Ureter (tissue), 1 donor: ENCODE measurements around the gene PINK1. TPM values are rescaled to one million over a fixed set of nuclear protein-coding genes. Genes with fewer than 3 reads are reported as not detected.
"Not testable (repeated sequence)": the region's sequence is repeated elsewhere in the genome, so short reads cannot be mapped to it uniquely, and the experiment has no call there.

Experiments
- DNase-seq: peaks from one replicate; pipeline ENCODE4 v3.0.0-alpha.2; 2020; ENCODE audit warnings: low spot score
- total RNA-seq: library from RNA; stranded (reverse); gene quantifications from one replicate; pipeline ENCODE4 v1.2.4, GENCODE V29; 2023
- donor health status: DM: yes; HTN: yes; CAD: no.

The PINK1 gene
- total RNA-seq = 32.6 TPM

DNA sequence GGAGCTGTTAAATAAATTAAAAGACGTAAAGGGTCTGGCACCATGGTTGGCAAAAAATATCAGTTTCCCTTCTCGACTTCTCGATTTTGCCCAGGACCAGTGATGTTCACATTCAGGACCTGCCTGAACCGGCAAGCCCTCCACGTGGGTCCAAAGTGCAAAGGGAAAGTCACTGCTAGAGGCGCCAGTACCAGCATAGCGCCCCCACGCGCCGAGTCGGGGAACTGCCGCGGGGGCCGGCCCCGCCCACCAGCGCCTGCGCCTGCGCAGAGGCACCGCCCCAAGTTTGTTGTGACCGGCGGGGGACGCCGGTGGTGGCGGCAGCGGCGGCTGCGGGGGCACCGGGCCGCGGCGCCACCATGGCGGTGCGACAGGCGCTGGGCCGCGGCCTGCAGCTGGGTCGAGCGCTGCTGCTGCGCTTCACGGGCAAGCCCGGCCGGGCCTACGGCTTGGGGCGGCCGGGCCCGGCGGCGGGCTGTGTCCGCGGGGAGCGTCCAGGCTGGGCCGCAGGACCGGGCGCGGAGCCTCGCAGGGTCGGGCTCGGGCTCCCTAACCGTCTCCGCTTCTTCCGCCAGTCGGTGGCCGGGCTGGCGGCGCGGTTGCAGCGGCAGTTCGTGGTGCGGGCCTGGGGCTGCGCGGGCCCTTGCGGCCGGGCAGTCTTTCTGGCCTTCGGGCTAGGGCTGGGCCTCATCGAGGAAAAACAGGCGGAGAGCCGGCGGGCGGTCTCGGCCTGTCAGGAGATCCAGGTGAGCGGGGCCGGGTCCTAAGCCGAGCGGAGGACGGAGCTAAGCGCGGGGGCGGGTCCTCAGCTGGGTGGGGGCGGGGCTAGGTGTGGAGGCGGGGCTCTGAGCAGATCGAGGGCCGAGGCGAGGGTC is at the start of gene PINK1:
Gene PINK1, plus strand, starts transcription at position 269 of the 875 bp plus-strand sequence. Its CDS starts 91 bp downstream, at position 360.
- peak; percentile 82 for DNase-seq

DNA sequence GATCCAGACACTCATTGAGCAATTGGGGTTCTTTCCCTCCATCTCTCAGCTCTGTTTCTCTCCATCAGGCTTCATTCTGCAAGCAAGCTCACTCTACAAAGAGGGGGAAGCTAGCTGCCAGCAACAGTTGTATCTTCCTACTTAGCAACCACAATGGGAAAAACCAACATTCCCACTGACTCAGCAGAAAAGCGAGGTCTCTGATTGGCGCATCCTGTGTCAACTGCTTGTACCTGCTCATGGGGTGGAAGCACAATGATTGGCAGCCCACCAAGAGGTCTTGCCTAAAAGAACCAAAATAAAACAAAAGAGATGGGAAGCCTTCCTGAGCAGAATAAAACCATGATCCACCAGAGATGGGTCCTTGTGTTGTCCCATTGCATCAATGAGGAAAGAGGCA is 48.4 kb upstream of the PINK1 start:
- DNase-seq = no peak

DNA sequence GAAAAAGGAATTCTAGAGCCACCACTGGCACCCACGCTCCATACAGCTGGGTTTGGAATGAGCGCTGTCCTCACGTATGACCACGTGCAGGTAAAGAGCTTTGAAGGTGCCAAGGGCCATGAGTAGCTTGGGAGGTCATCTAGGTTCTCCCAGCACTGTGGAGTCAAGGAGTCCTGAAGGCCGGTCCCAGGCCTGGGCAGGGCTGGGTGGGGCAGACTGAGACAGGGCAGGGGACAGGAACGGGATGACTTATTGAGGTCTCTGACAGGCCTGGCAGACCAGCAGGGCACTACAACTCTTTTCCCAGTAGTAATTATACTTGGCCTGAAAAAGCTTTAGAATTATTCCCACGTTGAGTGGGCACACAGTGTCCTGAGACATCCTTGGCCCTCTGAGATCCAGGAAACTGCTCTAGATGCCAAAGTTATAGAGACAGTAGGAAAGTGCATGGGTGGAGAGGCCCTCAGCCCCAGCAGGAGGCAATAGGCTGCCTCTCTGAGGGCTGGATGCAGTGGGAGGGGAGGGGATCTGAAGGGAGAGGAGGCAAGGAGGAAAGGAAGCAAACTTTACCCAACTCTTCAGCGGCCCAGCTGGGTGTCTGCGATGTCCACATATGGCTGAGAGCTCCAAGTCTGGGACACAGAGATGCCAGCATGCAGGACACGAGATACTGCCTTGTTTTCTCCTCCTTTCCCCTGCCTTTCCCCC is 46.2 kb upstream of the PINK1 start:
- no peak for DNase-seq

DNA sequence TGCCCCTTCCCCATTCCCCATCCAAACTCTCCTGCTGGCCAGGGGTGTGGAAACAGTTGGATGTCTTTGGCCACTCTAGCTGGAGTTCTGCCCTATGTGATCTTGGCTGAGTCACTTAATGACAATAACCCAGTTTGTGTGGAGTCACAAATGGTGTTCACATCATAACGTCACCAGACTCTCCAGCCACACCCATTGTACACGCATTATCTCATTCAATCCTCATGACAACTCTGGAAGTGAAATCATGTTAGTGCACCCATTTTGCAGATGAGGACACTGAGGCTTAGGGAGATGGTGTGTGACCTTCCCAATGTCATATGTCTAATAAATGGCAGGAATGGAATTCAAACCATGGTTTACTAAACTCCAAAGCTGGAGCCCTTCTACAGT is 45.6 kb upstream of the PINK1 start:
- DNase-seq = no peak

DNA sequence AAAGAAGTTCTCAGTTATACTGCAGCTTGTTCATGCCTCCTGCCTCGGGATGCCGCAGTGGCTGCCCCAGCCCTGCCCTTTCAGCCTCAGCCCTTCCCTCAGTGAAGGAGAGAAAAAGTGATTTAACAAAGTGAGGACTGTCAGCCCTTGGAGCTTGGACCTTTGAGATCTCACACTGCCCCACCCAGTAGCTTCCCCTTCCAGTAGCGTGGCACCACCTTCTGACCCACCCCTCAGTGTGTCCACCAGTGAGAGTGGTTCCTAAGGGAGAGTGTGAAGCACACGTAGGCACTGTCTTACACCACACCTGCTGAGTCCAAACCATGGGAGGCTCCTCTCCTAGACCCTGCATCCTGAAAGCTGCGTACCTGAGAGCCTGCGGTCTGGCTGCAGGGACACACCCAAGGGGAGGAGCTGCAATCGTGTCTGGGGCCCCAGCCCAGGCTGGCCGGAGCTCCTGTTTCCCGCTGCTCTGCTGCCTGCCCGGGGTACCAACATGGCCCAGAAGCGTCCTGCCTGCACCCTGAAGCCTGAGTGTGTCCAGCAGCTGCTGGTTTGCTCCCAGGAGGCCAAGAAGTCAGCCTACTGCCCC is 44.5 kb upstream of the PINK1 start, which contains the start of gene CDA:
Gene CDA, plus strand, starts transcription at position 464 of the 592 bp plus-strand sequence. Its CDS starts 33 bp downstream, at position 497.
- DNase-seq = no peak

DNA sequence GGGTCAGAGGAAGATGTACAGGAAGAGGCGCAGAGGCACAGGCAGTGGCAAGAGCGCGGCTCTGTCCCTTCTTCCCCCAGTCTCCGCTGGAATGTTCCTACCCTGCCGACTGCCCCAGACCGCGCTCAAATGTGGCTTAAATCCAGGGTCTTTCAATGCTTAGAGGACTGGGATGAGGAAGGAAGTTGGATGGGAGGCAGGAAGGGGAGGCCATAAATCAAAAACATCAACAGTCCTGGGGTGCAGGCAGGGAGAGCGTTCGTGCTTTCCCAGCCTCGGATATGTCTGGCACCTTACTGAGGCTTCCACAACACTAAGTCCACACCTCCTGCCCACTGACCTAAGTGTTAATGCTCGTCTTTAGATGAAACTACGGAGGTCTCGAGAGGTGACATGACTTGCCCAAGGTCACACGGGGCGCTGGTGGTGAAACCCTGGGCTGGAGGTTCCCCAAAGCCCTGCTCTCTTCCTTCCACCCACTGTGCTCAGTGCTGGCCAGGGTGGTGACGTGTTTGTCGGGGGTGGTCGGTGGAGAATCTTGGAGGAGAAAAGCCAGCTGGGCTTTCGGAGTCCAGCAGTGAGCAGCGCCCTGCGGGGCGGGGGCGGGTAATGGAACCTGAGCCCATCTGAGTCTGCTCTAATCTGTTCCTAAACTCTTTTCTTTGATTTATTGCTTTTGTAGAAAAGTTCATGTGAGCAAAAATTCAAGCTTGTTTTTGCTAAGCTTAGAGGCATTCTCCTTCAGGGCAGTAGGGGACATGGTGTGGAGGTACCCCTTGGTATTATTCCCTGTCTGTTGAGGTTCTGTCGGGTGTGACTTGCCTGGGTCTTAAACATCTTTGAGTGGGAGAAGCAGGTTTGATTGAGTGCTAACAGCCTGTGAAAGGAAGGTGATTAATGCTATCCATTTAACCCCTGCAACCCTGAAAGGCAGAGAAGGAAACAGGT is 43.7 kb upstream of the PINK1 start:
- DNase-seq = peak; percentile 50

DNA sequence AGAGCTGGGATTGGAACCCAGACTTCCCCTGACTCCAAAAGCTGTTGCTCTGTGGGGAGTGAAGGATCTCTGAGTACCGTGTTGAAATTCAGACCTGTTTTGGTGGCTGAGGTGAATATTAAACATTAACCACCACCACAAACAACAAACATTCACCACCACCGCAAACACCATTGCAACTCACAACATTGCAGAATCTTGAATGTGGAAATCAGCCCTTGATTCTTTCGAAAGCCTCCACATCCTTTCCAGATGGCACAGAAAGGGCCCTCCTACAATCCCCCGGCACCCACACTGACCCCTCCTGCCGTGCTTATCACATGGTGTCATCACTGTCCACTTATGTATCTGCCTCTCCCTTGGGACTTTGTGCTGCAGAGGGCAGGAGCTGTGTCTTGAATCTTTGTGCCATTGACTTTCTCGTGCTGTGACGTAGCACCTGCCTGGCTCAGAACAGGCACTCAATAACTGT is 42.9 kb upstream of the PINK1 start:
- DNase-seq = no peak

DNA sequence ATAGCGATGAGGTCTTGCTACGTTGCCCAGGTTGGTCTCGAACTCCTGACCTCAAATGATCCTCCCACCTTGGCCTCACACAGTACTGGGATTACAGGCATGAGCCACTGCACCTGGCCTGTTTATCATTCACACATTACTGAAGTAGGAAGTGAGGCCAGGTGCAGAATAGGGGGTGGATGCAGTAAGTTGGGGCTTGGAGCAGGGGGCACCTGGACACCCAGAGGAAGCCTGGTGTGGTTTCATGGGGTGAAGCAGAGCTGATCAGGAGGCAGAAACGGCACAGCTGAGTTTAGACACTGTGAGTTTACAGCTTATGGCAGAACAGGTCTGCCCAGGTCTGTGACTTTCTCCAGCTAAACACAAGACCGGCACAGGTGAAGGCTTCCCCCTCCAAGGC is 39.5 kb upstream of the PINK1 start:
- DNase-seq = no peak

DNA sequence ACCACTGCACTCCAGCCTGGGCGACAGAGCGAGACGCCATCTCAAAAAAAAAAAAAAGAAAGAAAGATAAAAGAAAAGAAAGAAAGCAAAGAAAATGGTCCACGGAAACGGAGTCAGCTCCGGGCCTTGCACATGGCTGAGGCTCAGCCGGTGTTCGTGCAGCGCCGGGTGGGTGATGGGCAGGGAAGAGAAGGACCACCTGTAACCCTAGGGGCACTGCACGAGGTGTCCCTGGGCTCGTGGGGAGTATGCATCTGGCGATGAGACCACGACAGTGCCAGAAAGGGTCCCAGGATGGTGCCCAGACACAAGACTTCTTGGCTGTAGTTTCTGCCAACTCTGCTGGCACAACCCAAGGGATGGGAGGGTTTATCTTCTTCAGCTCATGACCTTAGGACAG is 38.5 kb upstream of the PINK1 start:
- DNase-seq = no peak

DNA sequence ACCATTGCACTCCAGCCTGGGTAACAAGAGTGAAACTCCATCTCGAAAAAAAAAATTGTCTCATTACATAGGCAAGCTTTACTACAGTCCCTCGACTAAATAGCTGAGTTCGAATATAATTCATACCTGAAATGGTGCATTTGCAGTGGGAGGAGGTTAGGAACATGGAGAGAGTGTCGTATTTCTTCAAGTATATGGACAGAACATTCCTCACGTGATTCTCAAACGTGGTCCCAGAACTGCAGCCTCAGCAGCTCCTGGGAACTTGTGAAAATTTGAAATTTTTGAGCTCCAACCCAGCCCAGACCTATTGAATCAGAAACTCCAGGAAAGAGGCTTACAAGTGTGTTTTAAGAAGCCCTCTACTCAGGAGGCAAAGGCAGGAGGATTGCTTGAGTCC is 37.2 kb upstream of the PINK1 start:
- DNase-seq = no peak

DNA sequence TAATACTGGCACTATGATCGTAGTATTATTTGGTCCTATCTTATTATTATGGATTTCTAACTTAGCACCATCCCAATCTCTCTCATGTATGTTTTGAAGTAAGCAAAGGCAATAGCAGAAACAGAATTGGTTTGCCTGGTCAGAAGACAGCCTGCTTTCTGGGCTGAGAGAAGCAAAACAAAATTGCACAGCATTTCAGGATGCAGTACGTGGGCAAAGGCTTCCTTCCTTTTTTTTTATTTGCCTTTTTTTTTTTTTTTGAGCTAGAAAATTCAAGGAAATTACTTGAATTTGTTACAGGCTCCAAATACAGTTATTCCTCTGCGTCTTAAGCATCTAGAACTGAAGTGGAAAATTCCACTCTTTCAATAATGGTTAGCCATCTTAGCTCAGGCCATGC is 35.6 kb upstream of the PINK1 start:
- DNase-seq = no peak

DNA sequence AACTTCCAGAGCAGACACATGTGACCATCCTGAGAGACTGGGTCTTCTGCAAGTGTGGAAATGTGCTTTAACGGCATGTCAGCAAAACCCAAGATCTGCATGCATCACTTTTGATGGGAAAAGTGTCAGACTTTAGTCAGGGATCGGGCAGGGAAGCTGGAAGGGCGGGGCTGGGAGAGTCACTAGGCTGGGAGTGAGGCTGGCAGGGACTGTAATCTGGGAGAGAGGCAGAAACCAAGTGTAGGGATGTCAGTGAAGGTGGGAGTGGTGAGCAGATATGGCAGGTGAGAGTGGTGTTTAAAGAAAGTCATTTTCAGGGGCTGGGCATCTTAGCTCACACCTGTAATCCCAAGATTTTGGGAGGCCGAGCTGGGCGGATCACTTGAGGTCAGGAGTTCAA is 33.1 kb upstream of the PINK1 start:
- no peak for DNase-seq

DNA sequence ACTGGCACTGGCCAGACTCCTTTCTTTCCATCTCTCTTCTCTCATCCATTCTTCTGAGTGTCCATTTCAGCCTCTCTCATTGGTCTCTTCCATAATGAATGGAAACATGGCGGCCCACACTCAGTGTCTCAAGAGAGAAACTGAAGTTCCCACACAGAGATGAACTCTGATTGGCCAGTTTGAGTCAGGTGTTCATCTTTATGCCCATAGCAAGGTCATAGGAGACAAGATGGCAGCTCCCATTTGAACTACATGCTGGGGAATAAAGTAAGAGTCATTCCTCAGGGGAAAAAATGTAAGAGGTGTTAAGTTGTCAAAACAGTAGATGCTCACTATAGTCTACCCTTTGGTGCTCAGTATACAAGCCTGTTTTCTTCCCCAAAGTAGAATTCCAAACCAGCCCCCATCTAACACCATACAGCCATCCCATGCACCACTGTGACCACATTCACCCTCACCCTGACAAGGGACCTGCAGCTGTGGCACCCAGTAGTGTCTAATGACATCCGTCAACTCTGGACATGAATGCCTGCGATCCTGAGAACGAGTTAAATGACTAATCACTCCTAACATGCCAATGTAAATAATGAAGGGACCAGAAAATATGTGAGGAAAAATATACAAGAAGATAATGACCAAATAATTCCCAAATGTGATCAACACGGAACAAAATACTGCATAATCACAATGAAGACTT is 32.0 kb upstream of the PINK1 start:
- no peak for DNase-seq

DNA sequence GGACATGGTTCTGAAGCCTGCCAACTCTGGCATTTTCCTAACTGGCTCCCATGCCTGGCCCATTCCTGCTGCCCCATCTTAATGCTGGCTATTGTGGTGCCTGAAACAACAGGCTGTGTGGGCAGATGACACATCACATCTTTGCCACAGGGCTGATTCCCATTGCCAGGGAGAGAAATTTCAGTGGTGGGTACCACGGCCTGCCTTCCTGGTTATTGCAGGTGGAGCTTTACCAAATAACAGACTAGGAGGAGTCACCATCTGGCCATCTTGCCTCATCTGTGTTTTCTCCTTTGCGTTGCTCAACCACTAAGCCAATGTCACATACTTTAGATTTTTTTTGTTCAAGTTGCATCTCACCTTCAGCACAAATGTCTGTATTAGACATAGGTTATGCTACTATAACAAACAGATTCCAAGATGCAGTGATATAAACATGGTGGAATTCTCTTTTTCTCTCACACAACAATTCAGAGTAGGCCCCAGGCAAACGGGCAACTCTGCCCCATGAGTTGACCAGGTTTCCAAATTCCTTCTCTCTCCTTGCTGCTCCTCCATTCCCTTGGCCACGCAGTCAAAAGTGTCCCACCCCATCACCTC is 30.3 kb upstream of the PINK1 start:
- no peak for DNase-seq

DNA sequence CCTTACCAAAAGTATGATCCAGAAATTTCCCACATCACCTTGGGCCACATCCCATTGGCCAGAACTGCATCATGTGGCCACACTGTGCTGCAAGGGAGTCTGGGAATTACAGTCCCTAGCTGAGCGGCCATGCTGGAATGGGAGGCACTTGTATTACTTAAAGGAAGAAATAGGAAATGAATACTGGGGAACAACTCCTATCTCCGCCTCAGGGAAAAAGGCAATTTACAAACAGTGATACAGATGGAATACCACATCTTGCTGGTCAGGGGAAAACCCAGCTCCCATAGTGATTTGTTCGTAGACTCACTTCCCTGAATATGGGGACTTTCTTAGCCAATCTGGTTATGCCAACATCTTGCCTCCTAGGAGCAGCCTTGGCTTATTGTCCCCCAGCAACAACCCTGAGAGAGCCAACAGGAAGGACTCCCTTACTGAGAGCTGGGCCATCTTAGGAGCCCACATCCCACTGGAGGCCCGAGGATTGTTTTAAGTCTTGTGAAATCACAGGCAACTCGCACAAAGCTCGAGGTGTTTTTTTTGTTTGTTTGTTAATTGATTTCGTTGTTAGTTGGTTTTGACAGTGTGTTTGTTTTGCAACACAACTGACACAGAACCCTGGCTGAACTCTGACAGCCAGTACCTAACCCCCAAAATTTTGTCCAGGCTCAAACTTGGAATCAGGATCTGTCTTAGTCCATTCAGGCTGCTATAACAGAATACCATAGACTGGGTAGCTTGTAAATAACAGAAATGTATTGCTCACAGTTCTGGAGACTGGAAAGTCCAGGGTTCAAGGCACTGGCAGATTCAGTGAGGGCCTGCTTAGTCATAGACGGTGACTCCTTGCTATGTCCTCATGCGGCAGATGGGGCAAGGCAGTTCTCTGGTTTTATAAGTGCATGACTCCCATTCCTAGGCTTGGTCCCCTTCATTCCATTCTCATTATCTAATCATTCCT is 29.5 kb upstream of the PINK1 start:
- DNase-seq = no peak

DNA sequence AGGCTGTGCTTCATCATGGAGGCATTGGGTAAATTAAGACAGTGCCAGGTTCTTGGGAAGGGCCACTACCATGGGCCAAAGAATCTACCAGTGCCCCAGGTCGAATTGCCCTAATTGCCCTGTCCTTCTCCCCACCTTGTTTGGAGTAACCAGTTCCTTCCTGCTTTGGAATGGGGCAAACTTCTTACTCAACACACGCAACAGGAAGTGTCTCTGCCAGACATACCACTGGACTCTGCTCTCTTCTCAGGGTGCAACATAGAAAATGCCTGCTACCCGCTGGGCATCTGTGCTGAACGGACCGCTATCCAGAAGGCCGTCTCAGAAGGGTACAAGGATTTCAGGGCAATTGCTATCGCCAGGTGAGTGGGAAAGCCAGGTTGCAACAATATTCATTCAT is 28.6 kb upstream of the PINK1 start:
- DNase-seq = no peak

DNA sequence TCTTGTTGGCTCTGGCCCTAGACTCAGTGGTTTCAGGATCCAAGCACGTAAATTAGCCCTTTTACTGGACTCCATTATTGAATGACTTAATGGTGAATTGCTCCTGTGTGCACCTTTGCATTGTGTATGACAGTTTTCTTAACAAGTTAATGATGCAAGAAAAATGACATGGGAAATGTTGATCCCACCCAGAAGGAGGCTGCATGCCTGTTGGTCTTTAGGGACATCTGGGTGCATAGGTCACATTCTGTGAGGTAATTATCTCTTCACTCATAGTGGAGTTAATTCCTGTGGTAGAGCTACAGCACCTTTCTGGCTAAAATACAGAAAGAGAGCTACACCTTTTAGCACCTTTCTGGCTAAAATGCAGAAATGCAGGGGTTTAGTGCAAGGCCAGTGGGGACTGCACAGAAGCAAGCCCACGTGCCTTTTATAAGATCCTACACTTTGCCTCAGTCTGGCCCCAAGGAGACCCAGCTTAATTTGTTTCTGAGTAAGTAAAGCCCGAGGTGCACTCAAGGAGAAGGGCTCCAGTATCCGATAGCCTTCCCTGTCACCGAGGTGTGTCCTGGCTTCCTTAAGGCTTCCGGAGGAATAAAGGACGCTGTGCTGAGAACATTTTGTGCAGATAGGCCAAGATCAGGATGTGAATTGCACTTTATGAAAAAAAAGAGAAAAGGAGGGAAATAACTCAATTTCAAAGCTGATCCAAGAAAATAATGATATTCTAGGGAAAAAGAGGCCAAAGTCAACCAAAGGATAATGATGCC is 26.3 kb upstream of the PINK1 start:
- not testable (repeated sequence) for DNase-seq

DNA sequence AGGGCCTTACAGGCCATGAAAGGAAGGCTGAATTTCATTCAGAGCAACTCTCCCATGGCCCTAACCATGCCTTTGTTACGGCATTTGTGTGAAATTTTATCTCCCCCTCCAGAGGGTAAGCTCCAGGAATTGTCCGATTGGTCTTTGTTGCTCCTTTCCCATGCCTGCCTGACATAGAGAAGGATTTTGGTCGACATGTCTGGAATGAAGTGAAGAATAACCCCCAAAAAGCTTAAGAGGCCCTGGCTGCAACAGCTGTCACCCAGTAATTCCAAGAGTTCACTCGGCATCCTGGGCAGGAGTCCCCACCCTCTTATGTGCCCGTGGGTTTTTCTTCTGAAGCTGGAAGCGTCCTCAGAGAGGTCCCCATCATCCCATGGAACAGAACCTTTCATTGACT is 23.7 kb upstream of the PINK1 start:
- DNase-seq = no peak
